Femur (tissue), 1 donor: Measurements from ENCODE around the gene CRYBB1.

Source experiments
- DNase-seq: peaks from one replicate; pipeline ENCODE4 v3.0.0-alpha.2; 2017

CRYBB1 gene

DNA sequence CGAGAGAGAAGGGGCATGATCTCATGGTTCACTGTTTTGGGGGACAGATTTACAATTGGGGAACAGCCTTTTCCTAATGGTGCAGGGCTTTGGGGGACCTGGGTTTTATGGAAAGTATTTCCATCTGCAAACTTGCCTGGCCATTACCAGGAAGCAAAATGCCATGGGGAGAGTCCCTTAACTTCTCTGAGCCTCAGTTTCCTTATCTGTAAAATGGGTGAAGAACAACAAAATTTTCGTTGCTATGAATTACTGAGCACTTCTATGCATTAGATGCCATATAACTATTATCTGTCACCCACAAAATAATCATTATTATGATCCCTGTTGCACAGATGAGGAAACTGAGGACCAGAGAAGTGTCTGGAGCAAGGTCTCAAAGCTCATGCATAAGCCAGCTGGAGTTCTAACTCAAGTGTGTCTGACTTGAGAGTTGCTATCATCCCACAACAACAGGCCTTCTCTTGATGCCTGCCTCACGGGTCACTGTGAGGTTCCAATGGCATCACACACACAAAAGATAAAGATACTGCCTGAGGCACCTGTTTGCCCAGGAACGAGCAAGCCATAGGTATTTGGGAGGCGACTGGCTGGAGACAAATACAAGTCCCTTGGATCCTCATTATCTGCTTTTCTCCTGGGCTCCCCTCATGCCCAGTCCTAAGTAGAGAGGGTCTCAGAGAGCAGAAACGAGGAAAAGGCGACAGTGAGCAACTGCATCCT, 43.7 kb downstream of the CRYBB1 start:
- DNase-seq: no peak

DNA sequence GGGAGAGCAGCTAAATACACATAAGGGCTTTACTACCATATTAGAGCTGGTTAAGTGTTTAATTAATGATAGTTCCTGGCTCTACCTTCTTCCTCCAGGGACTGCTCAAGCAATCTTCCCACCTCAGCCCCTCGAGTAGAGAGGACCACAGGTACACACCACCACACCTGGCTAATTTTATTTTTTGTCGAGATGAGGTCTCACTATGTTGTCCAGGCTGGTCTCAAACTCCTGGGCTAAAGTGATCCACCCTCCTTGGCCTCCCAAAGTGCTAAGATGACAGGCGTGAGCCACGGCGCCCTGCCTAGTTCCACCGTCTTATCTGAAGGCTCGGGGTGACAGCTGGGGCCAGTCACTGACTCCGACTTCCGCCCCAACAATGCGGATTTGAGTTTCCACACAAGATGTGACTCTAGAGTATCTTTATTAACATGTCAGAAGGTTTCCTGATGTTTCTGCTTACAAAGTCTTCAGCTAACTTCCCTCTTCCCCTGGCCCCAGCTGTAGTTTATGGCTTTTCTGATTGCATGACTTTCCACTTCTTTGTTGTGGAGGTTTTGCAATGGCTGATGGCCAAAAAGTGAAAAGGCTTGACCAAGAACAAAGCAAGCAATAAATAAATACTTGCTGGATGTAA, 44.7 kb downstream of the CRYBB1 start:
- DNase-seq: peak; percentile 59

DNA sequence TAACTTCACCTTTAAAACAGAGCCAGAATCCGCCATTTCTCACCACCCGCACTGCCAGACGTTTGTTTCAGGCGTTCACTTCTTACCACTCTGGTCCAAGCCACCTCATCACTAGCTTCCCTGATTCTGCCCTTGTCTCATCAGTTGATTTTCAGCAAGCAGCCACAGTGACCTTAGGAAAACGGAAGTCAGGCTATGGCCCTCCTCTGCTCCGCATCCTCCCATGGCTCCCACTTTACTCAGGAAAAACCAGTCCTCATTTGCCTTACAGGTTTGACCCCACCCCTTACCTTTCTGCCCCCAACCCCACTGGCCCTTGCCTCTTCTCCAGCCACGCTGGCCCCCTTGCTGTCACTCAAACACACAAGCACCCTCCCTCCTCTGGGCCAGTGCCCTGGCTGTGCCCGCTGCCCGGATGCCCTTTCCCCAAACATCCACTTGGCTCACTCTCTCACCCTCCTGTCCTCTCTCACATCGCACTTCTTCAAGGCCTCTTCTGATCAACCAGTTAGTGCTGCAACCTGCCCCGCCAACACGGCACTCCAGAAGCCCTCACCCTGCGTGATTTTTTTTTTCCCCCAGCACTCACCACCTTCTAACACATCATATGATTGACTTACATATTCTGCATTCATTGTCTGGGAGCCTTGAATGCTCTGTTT, 46.8 kb downstream of the CRYBB1 start:
- no peak for DNase-seq

DNA sequence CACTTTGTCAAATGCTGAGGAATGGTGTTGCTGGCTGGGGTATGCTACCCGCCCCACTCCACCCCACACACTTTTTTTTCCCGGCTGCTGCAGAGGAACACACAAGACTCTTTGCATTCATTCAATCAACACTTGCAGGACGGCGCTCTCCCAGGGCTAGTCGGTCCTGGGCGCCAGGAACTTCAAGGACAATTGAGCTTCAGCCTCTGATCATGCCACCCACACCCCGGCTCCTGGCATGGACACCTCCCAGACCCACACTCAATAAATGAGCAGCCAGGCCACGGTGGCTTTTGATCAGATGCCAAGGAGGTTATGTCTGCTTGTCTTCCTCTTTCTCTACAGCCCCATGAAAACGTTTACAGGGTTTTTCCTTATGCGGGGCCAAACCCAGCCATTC, 47.7 kb downstream of the CRYBB1 start:
- DNase-seq: no peak

GRCh38 chr22:26568207-26568706, 49.6 kb downstream of the CRYBB1 start:
- DNase-seq: no peak

DNA sequence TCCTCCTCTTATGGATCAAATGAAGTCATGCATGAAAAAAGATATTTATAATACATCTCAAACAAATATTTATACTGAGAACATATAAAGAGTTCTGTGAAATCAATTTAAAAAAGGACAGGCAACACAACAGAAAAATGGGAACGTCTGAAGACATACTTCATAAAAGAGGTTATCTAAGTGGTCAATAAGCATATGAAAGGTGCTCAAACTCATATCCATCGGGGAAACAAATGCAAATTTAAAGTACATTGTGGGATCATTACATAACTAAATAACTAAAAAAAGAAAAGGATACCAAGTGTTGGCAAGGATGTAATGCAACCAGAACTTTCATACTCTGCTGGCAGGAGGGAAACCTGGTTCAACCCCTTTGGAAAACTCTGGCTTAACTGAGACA, 50.2 kb downstream of the CRYBB1 start:
- no peak for DNase-seq

DNA sequence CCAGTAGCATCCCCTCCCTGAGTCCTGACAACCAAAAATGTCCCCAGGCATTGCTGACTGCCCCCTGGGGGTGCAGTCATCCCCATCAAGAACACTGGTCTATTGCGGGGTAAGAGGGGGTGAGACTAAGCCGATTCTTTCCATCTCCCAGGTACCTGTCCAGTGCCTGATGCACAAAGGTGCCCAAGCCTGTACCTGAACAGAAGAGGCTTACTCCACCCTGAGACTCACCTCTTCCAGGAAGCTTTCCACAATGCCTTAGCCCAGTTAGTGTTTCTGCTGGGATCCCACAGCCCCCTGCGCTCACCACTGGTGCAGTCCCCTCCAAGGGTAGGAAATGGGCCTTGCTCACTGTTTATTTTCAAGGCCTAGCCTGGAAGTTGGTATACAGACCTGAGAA, 50.8 kb downstream of the CRYBB1 start:
- DNase-seq: no peak

DNA sequence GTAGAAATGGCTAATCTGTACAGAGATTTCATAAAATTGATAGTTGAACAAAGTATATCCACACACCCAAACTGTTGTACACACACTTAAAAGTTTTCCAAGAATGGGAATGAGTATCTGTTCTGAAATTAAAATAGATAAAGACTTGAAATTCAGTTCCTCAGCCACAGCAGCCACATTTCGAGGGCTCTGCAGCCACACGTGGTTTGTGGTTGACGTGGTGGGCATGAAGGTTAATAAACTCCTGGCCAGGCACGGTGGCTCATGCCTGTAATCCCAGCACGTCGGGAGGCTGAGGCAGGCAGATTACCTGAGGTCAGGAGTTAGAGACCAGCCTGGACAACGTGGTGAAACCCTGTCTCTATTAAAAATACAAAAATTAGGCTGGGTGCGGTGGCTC, 51.9 kb downstream of the CRYBB1 start:
- DNase-seq: no peak

DNA sequence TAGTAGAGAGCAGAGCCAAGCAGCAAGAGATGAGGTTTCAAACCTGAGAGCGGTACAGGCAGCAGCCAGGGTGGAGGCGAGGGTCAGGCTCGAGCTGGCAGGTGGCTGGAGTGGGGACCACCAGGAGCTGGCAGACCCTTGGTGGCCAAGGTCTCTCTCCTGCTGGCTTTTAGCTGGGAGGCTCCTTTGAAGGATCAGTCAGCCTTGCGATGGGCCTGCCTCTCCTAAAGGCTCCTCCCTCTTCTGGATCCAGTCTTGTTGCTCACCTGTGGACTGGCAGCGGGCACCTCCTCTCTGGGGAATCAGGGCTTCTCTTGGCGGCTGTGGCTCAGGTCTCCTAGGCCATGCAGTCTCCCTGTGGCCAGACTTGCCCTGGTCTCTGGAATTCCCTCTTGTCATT, 52.6 kb downstream of the CRYBB1 start:
- no peak for DNase-seq

DNA sequence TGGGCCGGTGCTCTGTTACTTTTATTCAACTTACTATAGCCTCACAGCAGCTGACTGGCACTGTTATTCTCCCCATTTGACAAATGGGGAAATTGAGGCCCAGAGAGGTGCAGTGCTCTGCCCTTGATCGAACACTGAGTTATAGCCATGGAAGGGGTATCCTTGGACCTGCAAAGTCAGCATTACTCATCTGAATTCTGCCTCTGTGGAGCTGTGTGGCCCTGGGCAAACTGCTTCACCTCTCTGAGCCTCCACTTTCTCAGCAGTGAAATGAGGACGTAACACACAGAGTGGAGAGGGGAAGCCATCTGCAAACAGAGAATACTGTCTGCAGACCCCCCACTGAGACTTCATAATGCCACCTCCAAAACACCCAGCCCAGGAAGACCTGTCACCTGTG, 53.2 kb downstream of the CRYBB1 start:
- DNase-seq: no peak

- DNase-seq: no peak
These were observed 53.6 kb downstream of the CRYBB1 start for GRCh38 chr22:26564181-26564580.

- no peak for DNase-seq
These were observed 54.8 kb downstream of the CRYBB1 start for GRCh38 chr22:26563022-26563421.

GRCh38 chr22:26561756-26562417, 55.9 kb downstream of the CRYBB1 start:
- DNase-seq: no peak

GRCh38 chr22:26559961-26560575, 57.8 kb downstream of the CRYBB1 start:
- no peak for DNase-seq

DNA sequence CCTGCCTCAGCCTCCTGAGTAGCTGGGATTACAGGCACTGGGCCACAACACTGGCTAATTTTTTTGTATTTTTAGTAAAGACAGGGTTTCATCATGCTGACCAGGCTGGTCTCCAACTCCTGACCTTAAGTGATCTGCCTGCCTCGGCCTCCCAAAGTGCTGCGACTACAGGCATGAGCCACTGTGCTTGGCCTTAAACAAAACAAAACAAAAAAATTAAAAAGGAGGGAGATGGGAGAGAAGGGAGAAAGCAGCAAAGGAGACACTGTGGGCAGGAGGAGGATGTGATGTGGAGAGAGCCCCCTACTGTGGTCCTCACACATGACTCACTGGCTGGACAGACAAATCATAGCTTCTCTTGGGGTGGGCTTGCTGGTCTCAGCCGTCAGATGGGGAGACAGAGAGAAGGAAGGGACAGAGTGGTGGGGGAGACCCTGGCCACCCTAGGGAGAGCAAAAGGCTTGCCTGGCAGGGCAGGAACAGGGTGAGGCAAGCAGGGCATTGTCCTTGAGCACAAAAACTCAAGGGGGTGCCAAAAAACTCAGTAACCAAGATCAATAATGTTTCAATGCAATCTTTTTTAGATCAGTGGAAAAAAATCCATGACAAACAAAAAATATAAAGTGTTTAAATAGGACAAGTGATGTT, 59.5 kb downstream of the CRYBB1 start:
- no peak for DNase-seq

DNA sequence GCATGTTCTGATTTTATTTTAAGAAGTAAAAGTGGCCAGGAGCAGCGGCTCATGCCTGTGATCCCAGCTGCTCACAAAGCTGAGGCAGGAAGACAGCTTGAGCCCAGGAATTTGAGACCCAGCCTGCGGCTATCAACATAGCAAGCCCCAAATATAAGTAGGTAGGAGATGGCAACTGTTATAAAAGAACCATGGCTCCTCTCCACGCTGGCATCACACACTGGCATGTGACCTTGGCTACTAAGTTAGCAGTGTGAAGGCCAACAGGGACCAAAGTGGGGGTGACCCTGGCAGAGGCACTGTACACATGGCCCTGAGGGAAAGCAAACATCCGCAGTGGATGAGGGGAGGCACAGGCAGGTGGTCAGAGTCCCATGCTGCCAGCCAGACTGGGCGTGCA, 60.9 kb downstream of the CRYBB1 start:
- DNase-seq: no peak

- DNase-seq: no peak
These were observed 62.3 kb downstream of the CRYBB1 start for GRCh38 chr22:26555478-26555877.

- DNase-seq: no peak
These were observed 62.9 kb downstream of the CRYBB1 start for GRCh38 chr22:26554956-26555355.

DNA sequence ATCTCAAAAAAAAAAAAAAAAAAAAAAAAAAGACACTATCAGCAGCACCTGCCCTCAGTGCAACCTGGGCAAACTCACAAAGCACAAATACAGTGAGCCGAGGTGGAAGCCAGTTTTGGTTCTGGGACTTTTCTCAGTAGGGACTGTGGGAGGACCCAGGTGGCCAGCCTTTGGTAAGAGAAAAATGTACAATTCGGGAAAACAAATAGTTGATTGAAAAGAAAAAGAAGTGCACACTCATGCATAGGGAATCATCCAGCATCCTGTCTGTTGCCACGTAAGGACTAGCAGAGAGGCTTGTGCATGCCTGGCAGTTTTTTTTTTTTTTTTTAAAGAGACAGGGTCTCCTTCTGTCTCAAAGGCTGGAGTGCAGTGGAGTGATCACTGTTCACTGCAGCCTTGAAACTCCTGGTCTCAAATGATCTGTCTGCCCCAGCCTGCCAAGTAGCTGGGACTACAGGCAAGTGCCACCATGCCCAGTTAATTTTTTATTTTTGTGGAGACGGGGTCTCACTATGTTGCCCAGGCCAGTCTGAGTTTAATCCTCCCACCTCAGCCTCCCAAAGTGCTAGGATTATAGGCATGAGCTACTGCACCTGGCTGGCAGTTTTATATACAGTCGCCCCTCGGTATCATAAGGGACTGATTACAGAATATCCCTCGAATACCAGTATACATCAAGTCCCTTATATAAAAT, 64.6 kb downstream of the CRYBB1 start:
- no peak for DNase-seq

DNA sequence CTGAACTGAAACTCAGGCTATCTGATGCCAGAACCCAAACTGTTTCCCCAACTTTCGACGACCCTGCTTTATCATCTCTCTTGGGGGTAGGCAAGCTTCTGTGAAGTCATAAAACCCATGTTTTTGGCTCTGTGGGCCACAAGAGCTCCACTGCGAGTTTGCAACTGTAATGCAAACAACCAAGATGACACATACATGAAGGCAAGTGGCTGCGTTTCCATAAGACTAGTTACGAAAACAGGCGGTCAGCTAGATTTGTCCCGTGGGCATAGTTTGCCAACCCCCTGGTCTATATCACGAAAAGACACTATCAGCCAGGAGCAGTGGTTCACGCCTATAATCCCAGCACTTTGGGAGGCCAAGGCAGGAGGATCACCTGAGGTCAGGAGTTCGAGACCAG, 65.4 kb downstream of the CRYBB1 start:
- no peak for DNase-seq

DNA sequence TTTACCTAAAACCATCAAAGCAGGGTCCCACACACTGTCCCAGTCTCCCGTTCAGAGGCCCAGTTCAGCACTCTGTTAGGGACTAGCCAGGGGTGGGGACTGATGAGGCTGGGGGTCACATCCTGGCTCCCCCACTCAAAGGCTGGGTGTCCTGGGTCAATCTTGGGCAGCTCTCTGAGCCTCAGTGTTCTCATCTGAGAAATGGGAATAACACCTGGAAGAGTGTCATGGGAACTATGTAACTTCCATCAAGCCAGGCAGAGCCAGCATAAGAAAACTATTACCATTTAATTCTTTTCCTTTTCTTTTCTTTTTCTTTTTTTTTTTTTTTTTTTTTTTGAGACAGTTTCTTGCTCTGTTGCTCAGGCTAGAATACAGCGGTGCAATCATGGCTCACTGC, 66.3 kb downstream of the CRYBB1 start:
- no peak for DNase-seq

GRCh38 chr22:26550498-26551033, 67.3 kb downstream of the CRYBB1 start:
- peak; percentile 52 for DNase-seq
